BJ (cell line): ENCODE data around the gene KCNJ4. TPM values are rescaled to one million over a fixed set of nuclear protein-coding genes. Genes with fewer than 3 reads are reported as not detected.

Experiments used
- CTCF ChIA-PET: fragments of 350-600 bp; formaldehyde crosslinking; extraction: SDS; loops from one replicate; lab custom pipeline; 2021; ENCODE audit warnings: antibody characterized with exemption, inconsistent platforms; lab: Yijun Ruan, JAX
- POLR2A ChIA-PET: fragments of 300-600 bp; sonication (Branson Sonifier 250); formaldehyde crosslinking; extraction: SDS; loops from one replicate; lab custom pipeline; 2021; ENCODE audit warnings: antibody characterized with exemption; lab: Charles Lee
- DNase-seq: peaks from one replicate; pipeline ENCODE4 v3.0.0-alpha.2; 2011; ENCODE audit warnings: low read depth
- H3K27me3 ChIP-seq: 2 replicates; pipeline ENCODE4 v1.6.0; 2011; ENCODE audit warnings: low read length; ENCODE audit not compliant: control insufficient read depth, insufficient read depth
- H3K36me3 ChIP-seq: 2 replicates; pipeline ENCODE4 v1.5.1; 2011; ENCODE audit warnings: low read length; ENCODE audit not compliant: control insufficient read depth, insufficient read depth
- H3K4me3 ChIP-seq: 2 replicates; pipeline ENCODE4 v1.5.1; 2011; ENCODE audit warnings: low read depth, mild to moderate bottlenecking, control low read depth, low read length
- polyA plus RNA-seq: library from polyadenylated mRNA; depleted of rRNA; stranded (reverse); fragments of >200 nt; gene quantifications from 2 replicates; pipeline ENCODE4 v1.2.3, GENCODE V29; 2011
- TF ChIP-seq, protein P1 (sequence below): IDR thresholded peaks from 2 replicates; pipeline ENCODE4 v1.5.1; 2011; ENCODE audit warnings: low read depth, mild to moderate bottlenecking, control low read depth, inconsistent platforms, low read length, moderate library complexity; ENCODE audit not compliant: insufficient read depth

KCNJ4 gene
- polyA plus RNA-seq, 1 experiment = not detected

DNA sequence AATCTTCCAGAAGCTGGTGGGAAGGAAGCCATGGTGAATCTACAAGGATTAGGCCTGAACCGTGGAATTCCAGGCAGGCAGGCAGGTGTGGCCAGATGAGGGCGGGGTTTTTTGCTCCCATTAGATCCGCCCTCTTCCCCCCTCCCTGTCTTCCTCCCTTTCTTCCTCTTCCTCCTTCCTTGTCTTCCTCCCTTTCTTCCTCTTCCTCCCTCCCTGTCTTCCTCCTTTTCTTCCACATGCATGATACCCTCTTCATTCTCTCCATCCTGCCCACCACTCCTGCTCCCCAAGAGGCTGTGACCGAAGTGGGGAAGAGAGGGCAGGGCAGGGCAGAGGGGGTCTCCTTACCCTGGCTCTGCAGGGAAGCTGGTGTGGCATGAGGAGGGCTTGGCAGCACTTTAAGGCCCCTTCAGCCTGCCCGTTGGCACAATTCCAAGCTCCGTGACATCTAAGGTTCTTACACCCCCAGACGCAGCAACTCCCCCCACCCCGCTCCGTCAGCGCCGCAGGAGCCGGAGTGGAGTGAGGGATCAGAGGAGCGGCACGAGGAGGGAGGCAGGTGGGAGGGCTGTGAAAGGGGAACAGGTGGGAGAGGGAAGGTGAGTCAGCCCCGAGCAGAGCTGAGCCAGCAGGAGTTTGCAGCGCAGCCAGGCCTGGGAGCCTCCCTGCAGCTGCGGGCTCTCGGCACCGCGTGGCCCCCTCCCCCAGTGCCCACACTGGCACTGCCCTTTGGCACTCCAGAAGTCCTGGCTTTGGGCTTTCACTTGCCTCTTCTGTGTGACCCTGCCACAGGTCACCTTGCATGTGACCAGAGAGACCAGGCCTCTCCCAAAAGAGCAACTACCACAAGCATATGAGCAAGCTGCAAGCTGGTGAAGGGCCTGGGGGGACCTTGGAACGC, 32.1 kb downstream of the KCNJ4 start:
- ChIA-PET POLR2A (no interaction called here), CTCF (interaction anchor here (1.1 to 2.5 kb wide), 2 partner anchors 9 to 10 kb away, joined by 4 to 11 read pairs; no protein-coding TSS in a partner anchor)
- Histone ChIP-seq H3K27me3 (0 out of 2 replicates have a peak, but pooled peaks cover 3% of the 10 kb centered on the region), H3K4me3 (no peak overlapping the region), H3K36me3 (no peaks in the 10 kb centered on the region)
- TF ChIP-seq, protein P1, sequence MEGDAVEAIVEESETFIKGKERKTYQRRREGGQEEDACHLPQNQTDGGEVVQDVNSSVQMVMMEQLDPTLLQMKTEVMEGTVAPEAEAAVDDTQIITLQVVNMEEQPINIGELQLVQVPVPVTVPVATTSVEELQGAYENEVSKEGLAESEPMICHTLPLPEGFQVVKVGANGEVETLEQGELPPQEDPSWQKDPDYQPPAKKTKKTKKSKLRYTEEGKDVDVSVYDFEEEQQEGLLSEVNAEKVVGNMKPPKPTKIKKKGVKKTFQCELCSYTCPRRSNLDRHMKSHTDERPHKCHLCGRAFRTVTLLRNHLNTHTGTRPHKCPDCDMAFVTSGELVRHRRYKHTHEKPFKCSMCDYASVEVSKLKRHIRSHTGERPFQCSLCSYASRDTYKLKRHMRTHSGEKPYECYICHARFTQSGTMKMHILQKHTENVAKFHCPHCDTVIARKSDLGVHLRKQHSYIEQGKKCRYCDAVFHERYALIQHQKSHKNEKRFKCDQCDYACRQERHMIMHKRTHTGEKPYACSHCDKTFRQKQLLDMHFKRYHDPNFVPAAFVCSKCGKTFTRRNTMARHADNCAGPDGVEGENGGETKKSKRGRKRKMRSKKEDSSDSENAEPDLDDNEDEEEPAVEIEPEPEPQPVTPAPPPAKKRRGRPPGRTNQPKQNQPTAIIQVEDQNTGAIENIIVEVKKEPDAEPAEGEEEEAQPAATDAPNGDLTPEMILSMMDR = no peak
- DNase-seq = no peak

DNA sequence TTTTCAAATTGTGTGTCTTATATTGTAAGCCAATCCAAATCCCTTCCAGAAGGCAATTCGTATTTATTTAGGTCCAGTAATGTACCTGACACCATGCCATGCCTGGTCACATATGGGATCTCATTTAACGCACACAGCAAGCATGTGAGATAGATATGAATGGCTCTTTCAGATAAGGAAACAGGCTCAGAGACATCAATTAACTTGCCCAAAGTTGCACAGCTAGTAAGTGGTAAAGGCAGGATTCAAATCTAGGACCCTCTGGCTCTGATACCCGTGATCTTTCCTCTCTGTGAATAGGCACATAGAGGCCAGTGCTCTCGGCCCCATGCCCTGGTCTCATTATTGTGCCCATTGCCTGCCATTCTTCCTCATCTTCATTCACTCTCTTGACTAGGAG, 34.3 kb downstream of the KCNJ4 start:
- TF ChIP-seq, protein P1 = no peak
- H3K27me3 ChIP-seq = 0 out of 2 replicates have a peak, but pooled peaks cover 3% of the 10 kb centered on the region
- no peak for DNase-seq
- H3K4me3 ChIP-seq = no peak overlapping the region
- no peaks in the 10 kb centered on the region for H3K36me3 ChIP-seq
- POLR2A ChIA-PET = interaction anchor here (0.7 kb wide), 1 partner anchor 148 kb away, joined by 12 read pairs; no protein-coding TSS in a partner anchor
- CTCF ChIA-PET = no interaction called here

DNA sequence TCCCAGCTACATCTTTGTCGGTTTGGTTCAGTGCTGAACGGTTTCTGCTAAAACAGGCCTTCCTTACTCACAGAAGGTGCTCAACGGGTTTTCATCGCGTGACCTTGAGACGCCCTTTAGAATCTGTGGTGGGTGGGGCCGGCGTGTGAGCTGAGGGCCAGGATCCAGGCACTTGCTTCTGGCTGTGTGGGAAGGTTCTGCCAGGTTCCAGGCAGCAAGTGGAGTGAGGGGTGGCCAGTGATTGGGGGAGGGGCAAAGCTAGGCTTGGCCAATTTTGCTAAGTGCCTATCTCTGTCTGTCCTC, 35.2 kb downstream of the KCNJ4 start:
- POLR2A ChIA-PET = no interaction called here
- 0 out of 2 replicates have a peak, but pooled peaks cover 1% of the 10 kb centered on the region for H3K27me3 ChIP-seq
- CTCF ChIA-PET = interaction anchor here (1.0 kb wide), 1 partner anchor 152 kb away, joined by 3 read pairs; no protein-coding TSS in a partner anchor

DNA sequence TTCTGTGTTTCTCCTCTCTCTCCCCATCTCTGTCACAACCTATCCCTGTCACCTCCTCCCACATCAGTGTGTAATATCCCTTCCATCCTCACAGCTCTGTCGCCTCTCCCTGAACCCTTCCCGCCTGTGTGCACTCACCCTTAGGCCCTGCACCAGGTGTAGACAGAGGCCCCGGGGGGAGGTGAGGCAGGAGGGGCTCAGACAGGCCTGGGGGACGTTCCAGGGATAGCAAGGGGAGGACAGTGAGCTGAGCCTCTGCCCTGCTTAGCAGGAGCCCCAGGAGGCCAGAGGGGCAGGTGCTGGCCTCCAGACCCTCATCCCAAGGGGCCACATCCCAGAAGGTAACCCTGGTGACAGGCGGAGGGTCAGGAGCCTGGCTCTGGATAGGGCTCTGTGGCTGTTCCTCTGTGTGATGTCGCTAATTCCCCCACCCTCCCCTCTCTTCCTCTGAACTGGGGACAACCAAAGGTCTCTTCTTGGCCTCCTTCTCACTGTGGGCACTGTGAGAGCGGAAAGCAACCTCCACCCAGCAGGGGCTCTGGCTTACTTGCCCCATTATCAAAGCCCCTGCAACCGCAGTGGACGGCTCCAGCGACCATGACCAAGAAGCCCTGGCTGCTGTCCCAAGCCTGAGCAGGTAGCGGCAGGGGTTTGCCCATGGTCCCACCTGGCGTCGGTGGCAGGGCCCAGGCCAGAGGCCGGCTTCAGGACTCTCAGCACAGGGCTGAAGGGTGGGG, 35.7 kb downstream of the KCNJ4 start:
- Histone ChIP-seq H3K27me3 (0 out of 2 replicates have a peak, but pooled peaks cover 1% of the 10 kb centered on the region), H3K36me3 (no peaks in the 10 kb centered on the region), H3K4me3 (no peak overlapping the region)
- CTCF ChIA-PET = interaction anchor here (1.0 kb wide), 2 partner anchors 17 to 153 kb away, joined by 3 read pairs; no protein-coding TSS in a partner anchor
- no peak for DNase-seq
- TF ChIP-seq, protein P1 = no peak
- POLR2A ChIA-PET = no interaction called here

More for the DNA sequence above, 35.2 kb downstream of the KCNJ4 start:
- Histone ChIP-seq H3K4me3 (no peak overlapping the region), H3K36me3 (no peaks in the 10 kb centered on the region)
- TF ChIP-seq, protein P1 = no peak
- no peak for DNase-seq

DNA sequence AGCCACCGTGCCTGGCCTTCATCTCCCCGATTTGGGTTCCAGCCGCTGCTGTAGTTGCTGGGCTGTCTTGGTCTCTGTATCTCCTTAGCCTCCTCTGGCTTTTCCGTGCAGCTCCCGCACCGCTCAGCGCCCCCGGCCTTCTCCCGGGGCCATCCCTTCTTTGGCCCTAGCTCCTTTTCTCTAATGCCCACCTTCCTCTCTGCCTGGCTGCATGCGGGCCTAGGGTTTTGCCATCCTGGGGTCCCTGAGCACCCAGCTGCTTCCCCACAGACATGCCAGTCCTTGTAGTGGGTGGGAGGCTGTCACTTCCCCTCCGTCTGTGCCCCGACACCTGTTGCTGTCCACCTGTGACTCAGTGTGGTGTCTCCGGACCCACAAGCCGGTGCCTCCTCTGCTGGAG, 36.4 kb downstream of the KCNJ4 start:
- ChIA-PET POLR2A (no interaction called here), CTCF (interaction anchor here (1.0 kb wide), 1 partner anchor 17 kb away, joined by 3 read pairs; no protein-coding TSS in a partner anchor)
- H3K36me3 ChIP-seq = no peaks in the 10 kb centered on the region
- TF ChIP-seq, protein P1 = no peak
- no peak for DNase-seq
- H3K4me3 ChIP-seq = no peak overlapping the region
- 0 out of 2 replicates have a peak, but pooled peaks cover 1% of the 10 kb centered on the region for H3K27me3 ChIP-seq
